ENCODE results near the gene DDRGK1.

DNA sequence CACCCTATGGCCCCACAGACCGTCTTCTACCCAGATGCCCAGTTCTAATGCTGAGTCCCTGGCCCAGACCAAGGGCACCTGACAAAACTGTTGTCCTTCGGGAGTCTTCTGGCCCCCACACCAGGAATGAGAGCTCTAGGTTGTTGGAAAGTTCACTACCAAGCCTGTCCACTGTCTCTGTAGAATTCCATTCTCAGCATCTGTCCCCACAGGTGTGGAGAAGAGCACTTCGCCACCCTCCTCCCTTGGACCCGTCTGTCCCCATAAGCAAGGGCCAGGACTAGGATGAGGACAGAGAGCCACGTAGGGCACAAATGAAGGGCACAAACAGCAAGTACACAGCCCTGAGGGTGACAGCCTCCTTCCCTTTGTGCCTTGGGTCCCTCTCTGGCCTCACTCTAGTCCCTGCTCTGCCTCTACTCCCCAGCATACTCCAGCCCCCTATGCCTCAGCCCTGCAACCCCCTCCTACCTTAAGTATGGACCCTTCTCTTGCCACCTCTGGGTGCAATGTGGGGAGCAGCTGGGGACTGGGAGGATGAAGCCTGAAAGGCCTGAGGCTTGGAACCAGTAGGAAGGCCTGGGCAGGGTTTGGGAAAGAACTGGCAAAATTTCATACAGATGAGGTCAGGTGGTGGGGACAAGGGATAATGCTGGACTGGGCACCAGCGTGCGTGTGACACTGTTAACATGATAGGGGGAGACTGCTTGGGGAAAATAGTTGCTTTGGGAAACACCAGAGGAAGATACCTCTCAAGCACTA lies 35.5 kb downstream of the DDRGK1 start:
- no peak for TF ChIP-seq POLR2A (IDR thresholded peaks at IDR 0.05; ENCODE audit: low read length)
- TF ChIP-seq TP53 (CRISPR knock-in tag; IDR thresholded peaks at IDR 0.05): no peak
- no peak for TF ChIP-seq NR3C1 (IDR thresholded peaks at IDR 0.05)
- TF ChIP-seq, protein P1, sequence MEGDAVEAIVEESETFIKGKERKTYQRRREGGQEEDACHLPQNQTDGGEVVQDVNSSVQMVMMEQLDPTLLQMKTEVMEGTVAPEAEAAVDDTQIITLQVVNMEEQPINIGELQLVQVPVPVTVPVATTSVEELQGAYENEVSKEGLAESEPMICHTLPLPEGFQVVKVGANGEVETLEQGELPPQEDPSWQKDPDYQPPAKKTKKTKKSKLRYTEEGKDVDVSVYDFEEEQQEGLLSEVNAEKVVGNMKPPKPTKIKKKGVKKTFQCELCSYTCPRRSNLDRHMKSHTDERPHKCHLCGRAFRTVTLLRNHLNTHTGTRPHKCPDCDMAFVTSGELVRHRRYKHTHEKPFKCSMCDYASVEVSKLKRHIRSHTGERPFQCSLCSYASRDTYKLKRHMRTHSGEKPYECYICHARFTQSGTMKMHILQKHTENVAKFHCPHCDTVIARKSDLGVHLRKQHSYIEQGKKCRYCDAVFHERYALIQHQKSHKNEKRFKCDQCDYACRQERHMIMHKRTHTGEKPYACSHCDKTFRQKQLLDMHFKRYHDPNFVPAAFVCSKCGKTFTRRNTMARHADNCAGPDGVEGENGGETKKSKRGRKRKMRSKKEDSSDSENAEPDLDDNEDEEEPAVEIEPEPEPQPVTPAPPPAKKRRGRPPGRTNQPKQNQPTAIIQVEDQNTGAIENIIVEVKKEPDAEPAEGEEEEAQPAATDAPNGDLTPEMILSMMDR (IDR thresholded peaks at IDR 0.05): no peak
- no peak for TF ChIP-seq CBX8 (IDR thresholded peaks at IDR 0.05)
- no peak for TF ChIP-seq RCOR1 (IDR thresholded peaks at IDR 0.05; ENCODE audit: low read depth, low read length)
- TF ChIP-seq, protein P2, sequence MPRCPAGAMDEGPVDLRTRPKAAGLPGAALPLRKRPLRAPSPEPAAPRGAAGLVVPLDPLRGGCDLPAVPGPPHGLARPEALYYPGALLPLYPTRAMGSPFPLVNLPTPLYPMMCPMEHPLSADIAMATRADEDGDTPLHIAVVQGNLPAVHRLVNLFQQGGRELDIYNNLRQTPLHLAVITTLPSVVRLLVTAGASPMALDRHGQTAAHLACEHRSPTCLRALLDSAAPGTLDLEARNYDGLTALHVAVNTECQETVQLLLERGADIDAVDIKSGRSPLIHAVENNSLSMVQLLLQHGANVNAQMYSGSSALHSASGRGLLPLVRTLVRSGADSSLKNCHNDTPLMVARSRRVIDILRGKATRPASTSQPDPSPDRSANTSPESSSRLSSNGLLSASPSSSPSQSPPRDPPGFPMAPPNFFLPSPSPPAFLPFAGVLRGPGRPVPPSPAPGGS (IDR thresholded peaks at IDR 0.05): no peak
- TF ChIP-seq CBX2 (IDR thresholded peaks at IDR 0.05; ENCODE audit: borderline replicate concordance, low read depth): no peak
